T-cell (primary cell): Measurements from ENCODE around the gene MED7. TPM values are rescaled to one million over a fixed set of nuclear protein-coding genes. Genes with fewer than 3 reads are reported as not detected.

Experiments used
- ATAC-seq, 4 experiments: fragments of 200-7000 bp in 3 of 4; fragments of 150-1000 bp in 1 of 4; cut with Tn5 transposase; replicated peaks in 1 of 4; 1 replicate in 3 of 4; 2 replicates in 1 of 4; pipeline ENCODE4 v1.10.0; 2021; ENCODE audit warnings: moderate library complexity in 3 of 4, mild to moderate bottlenecking in 2 of 4, moderate number of reproducible peaks in 1 of 4
- CTCF ChIA-PET, 2 donors: fragments of 300-600 bp; sonication (Branson Sonifier 250); formaldehyde crosslinking; loops; one replicate each; lab custom pipeline; 2022; ENCODE audit warnings: antibody characterized with exemption in 2 of 2; lab: Charles Lee
- POLR2A ChIA-PET, 2 donors: fragments of 300-600 bp; sonication (Branson Sonifier 250); formaldehyde crosslinking; loops; one replicate each; lab custom pipeline; 2022; ENCODE audit warnings: antibody characterized with exemption in 2 of 2; lab: Charles Lee
- DNase-seq, 35 experiments: peaks; one replicate each; pipeline versions ENCODE4 v3.0.0 to v3.0.0-alpha.2; 2013 to 2023
- H3K27ac ChIP-seq: one replicate; pipeline ENCODE4 v1.5.1; 2013; ENCODE audit warnings: low read length
- H3K27me3 ChIP-seq, 2 experiments: replicated peaks in 1 of 2; 1 replicate in 1 of 2; 2 replicates in 1 of 2; pipeline versions ENCODE4 v1.6.1 to v1.7.0; 2013; ENCODE audit warnings: low read length in 1 of 2, mixed read lengths in 1 of 2; ENCODE audit not compliant: control insufficient read depth in 2 of 2, insufficient read depth in 2 of 2; ENCODE audit errors: extremely low read depth in 1 of 2
- H3K36me3 ChIP-seq, 2 donors: 1 replicate in 1 of 2; 2 replicates in 1 of 2; pipeline versions ENCODE4 v1.6.1 to v1.7.0; 2013; ENCODE audit warnings: low read length in 1 of 2; ENCODE audit not compliant: control insufficient read depth in 2 of 2, insufficient read depth in 1 of 2; ENCODE audit errors: extremely low read depth in 1 of 2
- H3K4me1 ChIP-seq, 2 experiments: 1 replicate in 1 of 2; 2 replicates in 1 of 2; pipeline versions ENCODE4 v1.6.1 to v1.7.0; 2013; ENCODE audit warnings: low read length in 2 of 2, mixed read lengths in 1 of 2; ENCODE audit not compliant: insufficient read depth in 2 of 2, control insufficient read depth in 1 of 2; ENCODE audit errors: extremely low read depth in 1 of 2
- H3K4me3 ChIP-seq, 2 donors: 1 replicate in 1 of 2; 2 replicates in 1 of 2; pipeline versions ENCODE4 v1.5.1 to v1.7.0; 2013; ENCODE audit warnings: mild to moderate bottlenecking in 2 of 2, low read length in 1 of 2, moderate library complexity in 1 of 2; ENCODE audit not compliant: control insufficient read depth in 1 of 2; ENCODE audit errors: extremely low read depth in 1 of 2
- H3K9me3 ChIP-seq: 2 replicates; pipeline ENCODE4 v1.7.0; 2013
- H3K27ac Mint-ChIP-seq, 2 donors: one replicate each; pipeline ENCODE4 v1.8.0; 2020 to 2021; ENCODE audit warnings: mild to moderate bottlenecking in 2 of 2, mixed read lengths in 2 of 2
- H3K27me3 Mint-ChIP-seq, 2 donors: one replicate each; pipeline ENCODE4 v1.8.0; 2021 to 2022; ENCODE audit warnings: mixed read lengths in 2 of 2
- H3K36me3 Mint-ChIP-seq: one replicate; pipeline ENCODE4 v1.8.0; 2021; ENCODE audit warnings: mixed read lengths
- H3K4me1 Mint-ChIP-seq, 3 donors: one replicate each; pipeline ENCODE4 v1.8.0; 2020 to 2022; ENCODE audit warnings: mixed read lengths in 3 of 3, mild to moderate bottlenecking in 1 of 3
- H3K4me3 Mint-ChIP-seq, 3 donors: one replicate each; pipeline ENCODE4 v1.8.0; 2020 to 2022; ENCODE audit warnings: mild to moderate bottlenecking in 3 of 3, mixed read lengths in 3 of 3, moderate library complexity in 3 of 3
- H3K9me3 Mint-ChIP-seq, 3 donors: one replicate each; pipeline ENCODE4 v1.8.0; 2020 to 2022; ENCODE audit warnings: mixed read lengths in 3 of 3
- WGBS: methylation state at CpG from one replicate; pipeline ENCODE4 v1.1.5; 2013; ENCODE audit warnings: missing lambda C conversion rate; ENCODE audit not compliant: insufficient coverage; 5-methylcytosine and 5-hydroxymethylcytosine counted together
- total RNA-seq, 35 experiments: library from RNA in 6 of 35; stranded (reverse) in 6 of 35; fragments of 120-200 nt in 1 of 35; gene quantifications; one replicate each; pipeline versions ENCODE4 v1.2.1 to v1.2.4 and lab custom pipeline; 2013 to 2026

Gene MED7
- total RNA-seq, 5 donors from 2014 or later (not counting 1 experiment from before 2014, with no cell fraction given), result 5.7 to 14.9 (median 13.1) TPM

GRCh38 chr5:157088342-157088990, 54.2 kb downstream of the MED7 start:
- Mint-ChIP-seq H3K27me3 (no peaks in the 10 kb centered on the region), H3K4me3 (no peak overlapping the region), H3K36me3 (peaks cover 19% of the 10 kb centered on the region), H3K27ac (peak overlapping the region in 1 of 2 donors; percentile 18), H3K4me1 (peaks cover 0 to 2% (median 0%) of the 10 kb centered on the region in 3 donors), H3K9me3 (no peaks in the 10 kb centered on the region)
- Histone ChIP-seq H3K36me3 (peaks cover 0 to 2% of the 10 kb centered on the region in 2 donors), H3K4me3 (no peak overlapping the region), H3K9me3 (no peaks in the 10 kb centered on the region), H3K4me1 (no peaks in the 10 kb centered on the region), H3K27me3 (no peaks in the 10 kb centered on the region), H3K27ac (no peak overlapping the region)
- WGBS, result no CpG with 5 or more reads among the region's 3 CpGs
- ATAC-seq (no peak), DNase-seq (no peak)
- ChIA-PET POLR2A (no interaction called here), CTCF (interaction anchor here (0.6 kb wide), 2 partner anchors 9 to 13 kb away, joined by 3 to 4 read pairs; no protein-coding TSS in a partner anchor)

Other genes with a start within 250 kb of the MED7 start
- gene TIMD4, start 179.6 kb downstream of the MED7 start, total RNA-seq, result 1 to 10 TPM; 2.6 to 7.7 (median 4.1) TPM
- gene HAVCR1, start 83.7 kb downstream of the MED7 start, total RNA-seq, result 1 to 10 TPM; 3.3 to 5.8 (median 5.4) TPM
- 1 to 10 TPM; 2.2 to 4.6 (median 3.2) TPM for gene HAVCR2, start 33.8 kb downstream of the MED7 start, total RNA-seq
- not detected for gene GARIN3, start 23.4 kb upstream of the MED7 start, total RNA-seq
- 100 to 1,000 TPM; 286 to 466 (median 338) TPM for gene ITK, start 38.0 kb upstream of the MED7 start, total RNA-seq
- gene CYFIP2, start 123.3 kb upstream of the MED7 start, total RNA-seq, result 100 to 1,000 TPM; 362 to 497 (median 398) TPM